ENCODE measurements around the gene CYTH3. TPM values are rescaled to one million over a fixed set of nuclear protein-coding genes. Genes with fewer than 3 reads are reported as not detected.
A peak's percentile ranks its signal among the peaks of the same experiment; 100 is the strongest.

Gene CYTH3
- total and polyA plus RNA-seq, 7 experiments from 2014 or later: 0.99 to 9.5 (median 3.1) TPM

- no peak overlapping the region for H3K4me3 ChIP-seq (ENCODE audit: low read length)
- H3K4me1 Mint-ChIP-seq: peaks cover 0 to 13% (median 0%) of the 10 kb centered on the region in 7 donors
- ChIA-PET POLR2A (no interaction called here), CTCF (interaction anchor here (0.7 kb wide), 1 partner anchor 86 kb away, joined by 3 read pairs; no protein-coding TSS in a partner anchor)
- no peaks in the 10 kb centered on the region for H3K4me1 ChIP-seq (ENCODE audit: control insufficient read depth in 2 of 2, insufficient read depth in 2 of 2, low read length in 2 of 2)
- no peaks in the 10 kb centered on the region for H3K27me3 Mint-ChIP-seq
- H3K27me3 ChIP-seq (ENCODE audit: control insufficient read depth in 2 of 2, insufficient read depth in 2 of 2, low read length in 2 of 2): no peaks in the 10 kb centered on the region
- H3K9me3 ChIP-seq (ENCODE audit: control insufficient read depth in 2 of 3, low read length in 3 of 3): no peaks in the 10 kb centered on the region
- peaks cover 11 to 47% (median 29%) of the 10 kb centered on the region in 5 donors for H3K36me3 Mint-ChIP-seq
- peak overlapping the region in 1 of 9 donors; percentile 38 for H3K27ac Mint-ChIP-seq
- no peak overlapping the region for H3K27ac ChIP-seq (ENCODE audit: low read depth, low read length)
- peaks cover 12 to 80% (median 25%) of the 10 kb centered on the region in 3 experiments for H3K36me3 ChIP-seq (ENCODE audit: control insufficient read depth in 2 of 3, insufficient read depth in 3 of 3, low read length in 3 of 3)
- intact Hi-C loops (cut with micrococcal nuclease): no loop called here
- H3K4me3 Mint-ChIP-seq: no peak overlapping the region
- DNase-seq (no peak), ATAC-seq (no peak)
- no peaks in the 10 kb centered on the region for H3K9me3 Mint-ChIP-seq
Measured at GRCh38 chr7:6142871-6143380, 129.5 kb downstream of the CYTH3 start.

- Mint-ChIP-seq H3K36me3 (peaks cover 4 to 28% (median 11%) of the 10 kb centered on the region in 5 donors), H3K4me1 (peaks cover 0 to 13% (median 0%) of the 10 kb centered on the region in 7 donors), H3K27ac (peak overlapping the region in 4 of 9 donors; percentile 5 to 65 (median 24)), H3K4me3 (no peak overlapping the region), H3K27me3 (no peaks in the 10 kb centered on the region), H3K9me3 (no peaks in the 10 kb centered on the region)
- H3K27me3 ChIP-seq (ENCODE audit: control insufficient read depth in 2 of 2, insufficient read depth in 2 of 2, low read length in 2 of 2): no peaks in the 10 kb centered on the region
- no peaks in the 10 kb centered on the region for H3K4me1 ChIP-seq (ENCODE audit: control insufficient read depth in 2 of 2, insufficient read depth in 2 of 2, low read length in 2 of 2)
- no peaks in the 10 kb centered on the region for H3K9me3 ChIP-seq (ENCODE audit: control insufficient read depth in 2 of 3, low read length in 3 of 3)
- intact Hi-C loops (cut with micrococcal nuclease): no loop called here
- peaks cover 6 to 51% (median 10%) of the 10 kb centered on the region in 3 experiments for H3K36me3 ChIP-seq (ENCODE audit: control insufficient read depth in 2 of 3, insufficient read depth in 3 of 3, low read length in 3 of 3)
- no peak for DNase-seq
- no peak overlapping the region for H3K27ac ChIP-seq (ENCODE audit: low read depth, low read length)
- ChIA-PET CTCF (interaction anchor here (1.3 kb wide), 1 partner anchor 29 kb away, joined by 3 read pairs; no protein-coding TSS in a partner anchor), POLR2A (no interaction called here)
- peak; percentile 34 for ATAC-seq
- no peak overlapping the region for H3K4me3 ChIP-seq (ENCODE audit: low read length)
Measured at GRCh38 chr7:6139189-6139996, 133.0 kb downstream of the CYTH3 start.

- Mint-ChIP-seq H3K4me1 (peaks cover 0 to 6% (median 4%) of the 10 kb centered on the region in 7 donors), H3K4me3 (no peak overlapping the region), H3K36me3 (peaks cover 4 to 37% (median 13%) of the 10 kb centered on the region in 5 donors), H3K27ac (no peak overlapping the region), H3K27me3 (no peaks in the 10 kb centered on the region), H3K9me3 (no peaks in the 10 kb centered on the region)
- ChIA-PET CTCF (interaction anchor here (0.6 kb wide), 1 partner anchor 302 kb away, joined by 4 read pairs; no protein-coding TSS in a partner anchor), POLR2A (no interaction called here)
- Histone ChIP-seq H3K27me3 (ENCODE audit: control insufficient read depth in 2 of 2, insufficient read depth in 2 of 2, low read length in 2 of 2) (no peaks in the 10 kb centered on the region), H3K4me1 (ENCODE audit: control insufficient read depth in 2 of 2, insufficient read depth in 2 of 2, low read length in 2 of 2) (no peaks in the 10 kb centered on the region), H3K27ac (ENCODE audit: low read depth, low read length) (no peak overlapping the region), H3K9me3 (ENCODE audit: control insufficient read depth in 2 of 3, low read length in 3 of 3) (no peaks in the 10 kb centered on the region), H3K36me3 (ENCODE audit: control insufficient read depth in 2 of 3, insufficient read depth in 3 of 3, low read length in 3 of 3) (peaks cover 6 to 37% (median 11%) of the 10 kb centered on the region in 3 experiments), H3K4me3 (ENCODE audit: low read length) (no peak overlapping the region)
- DNase-seq (no peak), ATAC-seq (no peak)
- intact Hi-C loops (cut with micrococcal nuclease): no loop called here
Measured at GRCh38 chr7:6136475-6136874, 135.9 kb downstream of the CYTH3 start.

- Mint-ChIP-seq H3K36me3 (peaks cover 0 to 41% (median 14%) of the 10 kb centered on the region in 5 donors), H3K4me3 (no peak overlapping the region), H3K4me1 (peaks cover 0 to 17% (median 6%) of the 10 kb centered on the region in 7 donors), H3K27me3 (no peaks in the 10 kb centered on the region), H3K9me3 (no peaks in the 10 kb centered on the region), H3K27ac (peak overlapping the region in 1 of 9 donors; percentile 41)
- ATAC-seq (no peak), DNase-seq (no peak)
- peaks cover 4 to 38% (median 11%) of the 10 kb centered on the region in 3 experiments for H3K36me3 ChIP-seq (ENCODE audit: control insufficient read depth in 2 of 3, insufficient read depth in 3 of 3, low read length in 3 of 3)
- H3K27ac ChIP-seq (ENCODE audit: low read depth, low read length): no peak overlapping the region
- no peaks in the 10 kb centered on the region for H3K27me3 ChIP-seq (ENCODE audit: control insufficient read depth in 2 of 2, insufficient read depth in 2 of 2, low read length in 2 of 2)
- CTCF ChIA-PET: no interaction called here
- H3K4me3 ChIP-seq (ENCODE audit: low read length): no peak overlapping the region
- H3K9me3 ChIP-seq (ENCODE audit: control insufficient read depth in 2 of 3, low read length in 3 of 3): no peaks in the 10 kb centered on the region
- intact Hi-C loops (cut with micrococcal nuclease): no loop called here
- POLR2A ChIA-PET: no interaction called here
- H3K4me1 ChIP-seq (ENCODE audit: control insufficient read depth in 2 of 2, insufficient read depth in 2 of 2, low read length in 2 of 2): no peaks in the 10 kb centered on the region
Measured at GRCh38 chr7:6133249-6133648, 139.2 kb downstream of the CYTH3 start.

GRCh38 chr7:6130007-6130587, 142.3 kb downstream of the CYTH3 start:
- Mint-ChIP-seq H3K27ac (peak overlapping the region in 3 of 9 donors; percentile 24 to 68 (median 24)), H3K27me3 (no peaks in the 10 kb centered on the region), H3K9me3 (no peaks in the 10 kb centered on the region), H3K4me1 (peaks cover 5 to 28% (median 9%) of the 10 kb centered on the region in 7 donors), H3K4me3 (no peak overlapping the region), H3K36me3 (peaks cover 0 to 55% (median 23%) of the 10 kb centered on the region in 5 donors)
- H3K4me1 ChIP-seq (ENCODE audit: control insufficient read depth in 2 of 2, insufficient read depth in 2 of 2, low read length in 2 of 2): no peaks in the 10 kb centered on the region
- H3K4me3 ChIP-seq (ENCODE audit: low read length): no peak overlapping the region
- H3K36me3 ChIP-seq (ENCODE audit: control insufficient read depth in 2 of 3, insufficient read depth in 3 of 3, low read length in 3 of 3): peaks cover 6 to 44% (median 8%) of the 10 kb centered on the region in 3 experiments
- H3K27me3 ChIP-seq (ENCODE audit: control insufficient read depth in 2 of 2, insufficient read depth in 2 of 2, low read length in 2 of 2): no peaks in the 10 kb centered on the region
- POLR2A ChIA-PET: no interaction called here
- no peak overlapping the region for H3K27ac ChIP-seq (ENCODE audit: low read depth, low read length)
- DNase-seq (no peak), ATAC-seq (no peak)
- H3K9me3 ChIP-seq (ENCODE audit: control insufficient read depth in 2 of 3, low read length in 3 of 3): no peaks in the 10 kb centered on the region
- intact Hi-C loops (cut with micrococcal nuclease): no loop called here
- CTCF ChIA-PET: interaction anchor here (0.6 kb wide), 1 partner anchor 61 kb away, joined by 3 read pairs; no protein-coding TSS in a partner anchor

- Histone ChIP-seq H3K4me1 (ENCODE audit: control insufficient read depth in 2 of 2, insufficient read depth in 2 of 2, low read length in 2 of 2) (no peaks in the 10 kb centered on the region), H3K36me3 (ENCODE audit: control insufficient read depth in 2 of 3, insufficient read depth in 3 of 3, low read length in 3 of 3) (peaks cover 6 to 41% (median 6%) of the 10 kb centered on the region in 3 experiments), H3K9me3 (ENCODE audit: control insufficient read depth in 2 of 3, low read length in 3 of 3) (no peaks in the 10 kb centered on the region), H3K4me3 (ENCODE audit: low read length) (no peak overlapping the region), H3K27ac (ENCODE audit: low read depth, low read length) (no peak overlapping the region), H3K27me3 (ENCODE audit: control insufficient read depth in 2 of 2, insufficient read depth in 2 of 2, low read length in 2 of 2) (no peaks in the 10 kb centered on the region)
- Mint-ChIP-seq H3K27ac (peak overlapping the region in 4 of 9 donors; percentile 31 to 48 (median 38)), H3K9me3 (no peaks in the 10 kb centered on the region), H3K4me1 (peaks cover 3 to 26% (median 11%) of the 10 kb centered on the region in 7 donors), H3K4me3 (no peak overlapping the region), H3K27me3 (no peaks in the 10 kb centered on the region), H3K36me3 (peaks cover 0 to 52% (median 29%) of the 10 kb centered on the region in 5 donors)
- ATAC-seq: no peak
- ChIA-PET CTCF (no interaction called here), POLR2A (no interaction called here)
- intact Hi-C loops (cut with micrococcal nuclease): no loop called here
- DNase-seq: no peak
Measured at GRCh38 chr7:6128205-6128604, 144.2 kb downstream of the CYTH3 start.

All from naive thymus-derived CD4-positive, alpha-beta T cell (primary cell).